K562 (cell line): ENCODE results near the gene SIGLEC11. TPM values are rescaled to one million over a fixed set of nuclear protein-coding genes. Genes with fewer than 3 reads are reported as not detected.
A peak's percentile ranks its signal among the peaks of the same experiment; 100 is the strongest.

Experiments
- ATAC-seq: fragments of 200-7000 bp; cut with Tn5 transposase; 3 replicates; pipeline ENCODE4 v1.9.1; 2020; ENCODE audit warnings: moderate library complexity
- BruUV-seq: library from RNA; stranded (reverse); fragments of 400-500 nt; replicated peaks from 2 replicates; lab custom pipeline; 2021; lab: Mats Ljungman, UMichigan
- CTCF ChIA-PET: fragments of 300-600 bp; formaldehyde crosslinking; extraction: SDS; loops from one replicate; lab custom pipeline; 2021; ENCODE audit warnings: low intra/inter-chr PET ratio; lab: Yijun Ruan, JAX
- POLR2A ChIA-PET: fragments of 300-600, 350-650 bp; sonication (Branson Sonifier 250); formaldehyde crosslinking; extraction: SDS; loops from one replicate; lab custom pipeline; 2021; ENCODE audit warnings: antibody characterized with exemption, inconsistent platforms; lab: Yijun Ruan, JAX
- DNase-seq, 4 experiments: peaks; one replicate each; pipeline versions ENCODE4 v3.0.0 to v3.0.0-alpha.2; 2011 to 2018; ENCODE audit warnings: low spot score in 3 of 4, mixed read lengths in 3 of 4; ENCODE audit errors: extremely low read depth in 1 of 4
- FAIRE-seq: peaks from 2 replicates; lab custom pipeline; 2011; peaks lifted over from hg19 to GRCh38; lab: Jason Lieb, UNC
- H2AFZ ChIP-seq: 2 replicates; pipeline ENCODE4 v1.6.0; 2011; ENCODE audit warnings: low read depth, low read length, control low read depth, inconsistent platforms
- H3K27ac ChIP-seq: fragments of 200-600 bp; 3 replicates; pipeline ENCODE4 v1.8.0; 2011; ENCODE audit warnings: low read depth, mild to moderate bottlenecking, control low read depth, inconsistent platforms, low read length, moderate library complexity, mixed read lengths; ENCODE audit errors: extremely low read depth
- H3K27me3 ChIP-seq, 2 experiments: fragments of 300-600 bp in 1 of 2; 2 replicates in 1 of 2; 3 replicates in 1 of 2; pipeline versions ENCODE4 v1.6.0 to v1.8.0; 2011; ENCODE audit warnings: inconsistent platforms in 2 of 2, low read length in 2 of 2, mild to moderate bottlenecking in 1 of 2, mixed read lengths in 1 of 2, moderate library complexity in 1 of 2; ENCODE audit not compliant: control insufficient read depth in 2 of 2, insufficient read depth in 2 of 2
- H3K36me3 ChIP-seq: fragments of 300-600 bp; 3 replicates; pipeline ENCODE4 v1.8.0; 2011; ENCODE audit warnings: mild to moderate bottlenecking, low read length, inconsistent platforms; ENCODE audit not compliant: control insufficient read depth, insufficient read depth
- H3K4me1 ChIP-seq, 2 experiments: fragments of 200-600 bp in 1 of 2; replicated peaks in 1 of 2; 2 replicates in 1 of 2; 3 replicates in 1 of 2; pipeline versions ENCODE4 v1.5.1 to v1.8.0; 2011; ENCODE audit warnings: inconsistent platforms in 2 of 2, low read length in 2 of 2, mild to moderate bottlenecking in 1 of 2, mixed read lengths in 1 of 2, moderate library complexity in 1 of 2; ENCODE audit not compliant: control insufficient read depth in 2 of 2, insufficient read depth in 2 of 2
- H3K4me2 ChIP-seq: 2 replicates; pipeline ENCODE4 v1.6.1; 2011; ENCODE audit warnings: low read length, control low read depth, inconsistent platforms, mixed read lengths; ENCODE audit not compliant: insufficient read depth
- H3K4me3 ChIP-seq: fragments of 200-600 bp; sonication (generic), shearing (Covaris generic); 2 replicates; pipeline ENCODE4 v1.5.1; 2016; ENCODE audit warnings: control low read depth, inconsistent platforms
- H3K79me2 ChIP-seq: fragments of 200-600 bp; 3 replicates; pipeline ENCODE4 v1.8.0; 2011; ENCODE audit warnings: low read length, inconsistent platforms; ENCODE audit not compliant: control insufficient read depth, insufficient read depth
- H3K9ac ChIP-seq, 2 experiments: 2 replicates each; pipeline versions ENCODE4 v1.6.0 to v1.6.1; 2011; ENCODE audit warnings: low read depth in 2 of 2, low read length in 2 of 2, control low read depth in 1 of 2, inconsistent platforms in 1 of 2, mild to moderate bottlenecking in 1 of 2, mixed read lengths in 1 of 2; ENCODE audit not compliant: insufficient read depth in 1 of 2
- H3K9me1 ChIP-seq: one replicate; pipeline ENCODE4 v1.6.0; 2011; ENCODE audit warnings: inconsistent platforms, mild to moderate bottlenecking, low read length, moderate library complexity; ENCODE audit not compliant: control insufficient read depth, insufficient read depth
- H3K9me3 ChIP-seq: replicated peaks from 2 replicates; pipeline ENCODE4 v1.5.1; 2011; ENCODE audit warnings: low read depth, low read length, inconsistent platforms; ENCODE audit not compliant: control insufficient read depth, insufficient read depth
- H4K20me1 ChIP-seq: replicated peaks from 2 replicates; pipeline ENCODE4 v1.6.1; 2011; ENCODE audit warnings: low read length, inconsistent platforms, mixed read lengths; ENCODE audit not compliant: control insufficient read depth, insufficient read depth
- ADNP ChIP-seq: fragments of 200-800 bp; sonication (Bioruptor generic); IDR thresholded peaks from 2 replicates; pipeline ENCODE4 v1.6.1; 2016; ENCODE audit warnings: missing genetic modification characterization, missing compliant biosample characterization
- ARID1B ChIP-seq: fragments of 450-650 bp; IDR thresholded peaks from 2 replicates; pipeline ENCODE4 v1.6.1; 2016; ENCODE audit warnings: antibody characterized with exemption, mild to moderate bottlenecking, inconsistent platforms
- CBFA2T3 ChIP-seq: fragments of 450-650 bp; IDR thresholded peaks from 2 replicates; pipeline ENCODE4 v1.6.1; 2017
- FOSL1 ChIP-seq: fragments of 200-800 bp; sonication (Bioruptor generic); conservative IDR thresholded peaks from 2 replicates; pipeline ENCODE4 v1.6.1; 2016; ENCODE audit warnings: missing genetic modification characterization, missing compliant biosample characterization
- KLF13 ChIP-seq: fragments of 450-650 bp; IDR thresholded peaks from 2 replicates; pipeline ENCODE4 v1.6.1; 2016; ENCODE audit warnings: missing genetic modification characterization, low read depth, mild to moderate bottlenecking, missing compliant biosample characterization, moderate library complexity, borderline replicate concordance
- NELFE ChIP-seq: IDR thresholded peaks from 2 replicates; pipeline ENCODE4 v1.6.1; 2011; ENCODE audit warnings: mild to moderate bottlenecking; ENCODE audit not compliant: insufficient read depth, insufficient read length
- PRPF4 ChIP-seq: fragments of 200-400 bp; formaldehyde crosslinking; IDR thresholded peaks from one replicate; pipeline ENCODE4 v1.6.1; 2017; ENCODE audit warnings: low read length, low read depth, mild to moderate bottlenecking; ENCODE audit not compliant: insufficient read depth, poor library complexity, severe bottlenecking
- TCF7L2 ChIP-seq: fragments of 150-350 bp; IDR thresholded peaks from 2 replicates; pipeline ENCODE4 v1.6.1; 2016; ENCODE audit warnings: low read depth, mild to moderate bottlenecking, low read length, moderate library complexity
- TEAD1 ChIP-seq, 2 experiments: fragments of 450-650 bp in 1 of 2; sonication (generic) in 1 of 2; formaldehyde crosslinking; IDR thresholded peaks; 2 replicates each; pipeline versions ENCODE4 v1.4.0 to v1.8.0; 2020 to 2022; ENCODE audit warnings: mild to moderate bottlenecking in 2 of 2, missing genetic modification reagents in 1 of 2
- TEAD4 ChIP-seq, 2 experiments: sonication (generic) in 1 of 2; formaldehyde crosslinking in 1 of 2; IDR thresholded peaks; 2 replicates each; pipeline versions ENCODE4 v1.6.1 to v1.8.0; 2012 to 2022; ENCODE audit warnings: borderline replicate concordance in 1 of 2, inconsistent platforms in 1 of 2, low read length in 1 of 2, mild to moderate bottlenecking in 1 of 2, missing genetic modification reagents in 1 of 2
- ZNF354B ChIP-seq: fragments of 250-450 bp; sonication (Bioruptor Pico); IDR thresholded peaks from 2 replicates; pipeline ENCODE4 v1.4.0; 2020
- ZNF384 ChIP-seq: IDR thresholded peaks from 2 replicates; pipeline ENCODE4 v1.6.1; 2012; ENCODE audit warnings: low read depth, low read length, improper control_type of control experiment
- WGBS: fragments of 100-300 bp; shearing (Covaris generic); methylation state at CpG from one replicate; pipeline ENCODE4 v1.1.6; 2016; ENCODE audit warnings: low coverage, mixed read lengths; ENCODE audit not compliant: insufficient coverage; ENCODE audit errors: missing lambda C conversion rate; 5-methylcytosine and 5-hydroxymethylcytosine counted together
- in situ Hi-C: fragments of 300-500 bp; cut with MboI; formaldehyde crosslinking; loops from 4 replicates; pipeline ENCODE4 v1.15.0; 2018; ENCODE audit warnings: inconsistent platforms, mixed read lengths
- intact Hi-C: fragments of 100-400 bp; cut with micrococcal nuclease; formaldehyde crosslinking; loops from 2 replicates; pipeline ENCODE4 v1.14.2; 2022
- polyA plus RNA-seq, 8 experiments: library from polyadenylated mRNA; depleted of rRNA in 4 of 8; stranded (reverse) in 5 of 8; unstranded in 3 of 8; fragments of >200 nt; fragmentation: Nextera tagmentation in 2 of 8; fragmentation: Illumina TruSeq in 1 of 8; extraction: Ambion mirVana in 2 of 8; extraction: Trizol in 1 of 8; gene quantifications; 2 replicates each; pipeline versions ENCODE4 v1.2.1 to v1.2.3, GENCODE V29; 2011 to 2014; ENCODE audit warnings: inconsistent platforms in 1 of 8, missing spikeins in 1 of 8
- total RNA-seq, 7 experiments: library from RNA; depleted of rRNA in 6 of 7; stranded (reverse); fragments of >200 nt in 6 of 7; fragmentation: Illumina TruSeq in 2 of 7; extraction: Trizol in 2 of 7; gene quantifications; 2 replicates each; pipeline versions ENCODE4 v1.2.1 to v1.2.3, GENCODE V29; 2011 to 2021; ENCODE audit warnings: low replicate concordance in 1 of 7
- TF ChIP-seq, protein P1 (sequence below): fragments of 250-450 bp; sonication (Bioruptor Pico); IDR thresholded peaks from 2 replicates; pipeline ENCODE4 v1.5.0; 2022; ENCODE audit warnings: mild to moderate bottlenecking
- TF ChIP-seq, protein P2 (sequence below): fragments of 450-650 bp; formaldehyde crosslinking; IDR thresholded peaks from 2 replicates; pipeline ENCODE4 v1.4.0; 2020; ENCODE audit warnings: mild to moderate bottlenecking, moderate library complexity
- TF ChIP-seq, protein P3 (sequence below): fragments of 250-450 bp; sonication (Bioruptor Pico); IDR thresholded peaks from 2 replicates; pipeline ENCODE4 v1.4.0; 2020; ENCODE audit warnings: mild to moderate bottlenecking, moderate library complexity

The SIGLEC11 gene
- total and polyA plus RNA-seq, 9 of the 15 experiments (the other 6 are each of a cell fraction or from before 2014, with no cell fraction given) = not detected

DNA sequence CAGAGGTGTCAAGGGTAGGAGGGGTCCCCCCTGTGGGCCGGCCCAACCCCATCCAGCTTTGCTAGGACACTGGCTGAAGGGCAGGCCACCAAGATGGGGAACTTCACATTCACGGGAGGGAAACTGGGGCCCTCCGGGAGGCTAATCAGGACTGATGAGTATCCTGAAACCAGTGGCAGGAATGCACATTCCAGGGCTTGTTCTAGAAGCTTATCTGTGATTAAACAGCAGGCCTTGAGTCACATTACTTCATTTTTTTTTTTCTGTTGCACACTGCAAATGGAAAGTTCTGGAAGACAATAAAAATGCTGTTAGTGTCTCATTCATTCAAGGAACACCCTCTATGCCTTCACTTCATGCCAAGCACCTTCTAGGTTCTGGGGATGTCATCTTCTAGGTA is 15.5 kb upstream of the SIGLEC11 start:
- H3K4me2 ChIP-seq = no peak overlapping the region; the same call in 1 of the 2 replicates
- no peaks in the 10 kb centered on the region for H3K9me3 ChIP-seq
- no TSS peak for BruUV-seq
- peaks cover 5% of the 10 kb centered on the region for H3K9me1 ChIP-seq
- ChIA-PET POLR2A (interaction anchor here (1.4 kb wide), 1 partner anchor 9 kb away, joined by 5 read pairs; no protein-coding TSS in a partner anchor), CTCF (no interaction called here)
- DNase-seq = no peak
- H3K79me2 ChIP-seq = no peaks in the 10 kb centered on the region
- peaks cover 0 to 4% of the 10 kb centered on the region in 2 experiments; a peak in 2 of 5 replicates for H3K27me3 ChIP-seq
- WGBS = 27% methylated on average over 3 of the region's 3 CpGs
- H3K36me3 ChIP-seq = no peaks in the 10 kb centered on the region; the same call in 2 of the 3 replicates
- no peak overlapping the region for H2AFZ ChIP-seq
- no peak overlapping the region for H3K4me3 ChIP-seq
- FAIRE-seq = no peak
- H3K9ac ChIP-seq = peak overlapping the region in 1 of 2 experiments; percentile 9; a peak in 1 of 4 replicates
- no peak overlapping the region for H3K27ac ChIP-seq
- H4K20me1 ChIP-seq = peaks cover 5% of the 10 kb centered on the region; the same call in 1 of the 2 replicates
- peaks cover under 1 to 20% of the 10 kb centered on the region in 2 experiments; a peak in 3 of 5 replicates for H3K4me1 ChIP-seq
- in situ Hi-C loops = loop anchor here (5.0 kb wide), 1 partner anchor 39 kb away; no protein-coding TSS in a partner anchor
- intact Hi-C loops = no loop called here
- ATAC-seq = no peak
- peak; percentile 68 for TF ChIP-seq FOSL1
- TF ChIP-seq, protein P1, sequence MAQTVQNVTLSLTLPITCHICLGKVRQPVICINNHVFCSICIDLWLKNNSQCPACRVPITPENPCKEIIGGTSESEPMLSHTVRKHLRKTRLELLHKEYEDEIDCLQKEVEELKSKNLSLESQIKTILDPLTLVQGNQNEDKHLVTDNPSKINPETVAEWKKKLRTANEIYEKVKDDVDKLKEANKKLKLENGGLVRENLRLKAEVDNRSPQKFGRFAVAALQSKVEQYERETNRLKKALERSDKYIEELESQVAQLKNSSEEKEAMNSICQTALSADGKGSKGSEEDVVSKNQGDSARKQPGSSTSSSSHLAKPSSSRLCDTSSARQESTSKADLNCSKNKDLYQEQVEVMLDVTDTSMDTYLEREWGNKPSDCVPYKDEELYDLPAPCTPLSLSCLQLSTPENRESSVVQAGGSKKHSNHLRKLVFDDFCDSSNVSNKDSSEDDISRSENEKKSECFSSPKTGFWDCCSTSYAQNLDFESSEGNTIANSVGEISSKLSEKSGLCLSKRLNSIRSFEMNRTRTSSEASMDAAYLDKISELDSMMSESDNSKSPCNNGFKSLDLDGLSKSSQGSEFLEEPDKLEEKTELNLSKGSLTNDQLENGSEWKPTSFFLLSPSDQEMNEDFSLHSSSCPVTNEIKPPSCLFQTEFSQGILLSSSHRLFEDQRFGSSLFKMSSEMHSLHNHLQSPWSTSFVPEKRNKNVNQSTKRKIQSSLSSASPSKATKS (CRISPR knock-in tag) = no peak
- no peak for TF ChIP-seq KLF13 (tag)
- TF ChIP-seq, protein P2, sequence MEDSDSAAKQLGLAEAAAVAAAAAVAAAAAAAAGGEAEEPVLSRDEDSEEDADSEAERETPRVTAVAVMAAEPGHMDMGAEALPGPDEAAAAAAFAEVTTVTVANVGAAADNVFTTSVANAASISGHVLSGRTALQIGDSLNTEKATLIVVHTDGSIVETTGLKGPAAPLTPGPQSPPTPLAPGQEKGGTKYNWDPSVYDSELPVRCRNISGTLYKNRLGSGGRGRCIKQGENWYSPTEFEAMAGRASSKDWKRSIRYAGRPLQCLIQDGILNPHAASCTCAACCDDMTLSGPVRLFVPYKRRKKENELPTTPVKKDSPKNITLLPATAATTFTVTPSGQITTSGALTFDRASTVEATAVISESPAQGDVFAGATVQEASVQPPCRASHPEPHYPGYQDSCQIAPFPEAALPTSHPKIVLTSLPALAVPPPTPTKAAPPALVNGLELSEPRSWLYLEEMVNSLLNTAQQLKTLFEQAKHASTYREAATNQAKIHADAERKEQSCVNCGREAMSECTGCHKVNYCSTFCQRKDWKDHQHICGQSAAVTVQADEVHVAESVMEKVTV (CRISPR knock-in tag) = no peak
- peak; percentile 40; the same call in 1 of the 2 replicates for TF ChIP-seq CBFA2T3
- TF ChIP-seq TCF7L2 = no peak
- no peak for TF ChIP-seq NELFE
- peak; percentile 43 for TF ChIP-seq ZNF384
- TF ChIP-seq TEAD4 (IDR thresholded peaks at IDR 0.05; ENCODE audit: low read length) = peak; percentile 41; the same call in 1 of the 2 replicates
- TF ChIP-seq TEAD4 (CRISPR knock-in tag; IDR thresholded peaks at IDR 0.05; ENCODE audit: borderline replicate concordance) = no peak
- 0 out of 2 replicates have a peak, but pooled peaks have one; percentile 18 for TF ChIP-seq ADNP (tag)
- peak in 1 of 2 experiments; percentile 93; a peak in 2 of 4 replicates for TF ChIP-seq TEAD1 (CRISPR knock-in tag; IDR thresholded peaks at IDR 0.05)
- TF ChIP-seq ARID1B = peak; percentile 47
- no peak for TF ChIP-seq ZNF354B (CRISPR knock-in tag)
- TF ChIP-seq, protein P3, sequence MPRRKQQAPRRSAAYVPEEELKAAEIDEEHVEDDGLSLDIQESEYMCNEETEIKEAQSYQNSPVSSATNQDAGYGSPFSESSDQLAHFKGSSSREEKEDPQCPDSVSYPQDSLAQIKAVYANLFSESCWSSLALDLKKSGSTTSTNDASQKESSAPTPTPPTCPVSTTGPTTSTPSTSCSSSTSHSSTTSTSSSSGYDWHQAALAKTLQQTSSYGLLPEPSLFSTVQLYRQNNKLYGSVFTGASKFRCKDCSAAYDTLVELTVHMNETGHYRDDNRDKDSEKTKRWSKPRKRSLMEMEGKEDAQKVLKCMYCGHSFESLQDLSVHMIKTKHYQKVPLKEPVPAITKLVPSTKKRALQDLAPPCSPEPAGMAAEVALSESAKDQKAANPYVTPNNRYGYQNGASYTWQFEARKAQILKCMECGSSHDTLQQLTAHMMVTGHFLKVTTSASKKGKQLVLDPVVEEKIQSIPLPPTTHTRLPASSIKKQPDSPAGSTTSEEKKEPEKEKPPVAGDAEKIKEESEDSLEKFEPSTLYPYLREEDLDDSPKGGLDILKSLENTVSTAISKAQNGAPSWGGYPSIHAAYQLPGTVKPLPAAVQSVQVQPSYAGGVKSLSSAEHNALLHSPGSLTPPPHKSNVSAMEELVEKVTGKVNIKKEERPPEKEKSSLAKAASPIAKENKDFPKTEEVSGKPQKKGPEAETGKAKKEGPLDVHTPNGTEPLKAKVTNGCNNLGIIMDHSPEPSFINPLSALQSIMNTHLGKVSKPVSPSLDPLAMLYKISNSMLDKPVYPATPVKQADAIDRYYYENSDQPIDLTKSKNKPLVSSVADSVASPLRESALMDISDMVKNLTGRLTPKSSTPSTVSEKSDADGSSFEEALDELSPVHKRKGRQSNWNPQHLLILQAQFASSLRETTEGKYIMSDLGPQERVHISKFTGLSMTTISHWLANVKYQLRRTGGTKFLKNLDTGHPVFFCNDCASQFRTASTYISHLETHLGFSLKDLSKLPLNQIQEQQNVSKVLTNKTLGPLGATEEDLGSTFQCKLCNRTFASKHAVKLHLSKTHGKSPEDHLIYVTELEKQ (CRISPR knock-in tag) = no peak
- no peak for TF ChIP-seq PRPF4
